NCI-H146 treated with DMSO at 0.1 percent for 48 hours (cell line): ENCODE results near the gene OR4C13.
"Not testable (repeated sequence)": the region's sequence is repeated elsewhere in the genome, so short reads cannot be mapped to it uniquely, and the experiment has no call there.

Experiments used
- DNase-seq: peaks from one replicate; lab custom pipeline; 2025; ENCODE audit not compliant: unreplicated experiment; lab: John Stamatoyannopoulos, UW

OR4C13 gene

DNA sequence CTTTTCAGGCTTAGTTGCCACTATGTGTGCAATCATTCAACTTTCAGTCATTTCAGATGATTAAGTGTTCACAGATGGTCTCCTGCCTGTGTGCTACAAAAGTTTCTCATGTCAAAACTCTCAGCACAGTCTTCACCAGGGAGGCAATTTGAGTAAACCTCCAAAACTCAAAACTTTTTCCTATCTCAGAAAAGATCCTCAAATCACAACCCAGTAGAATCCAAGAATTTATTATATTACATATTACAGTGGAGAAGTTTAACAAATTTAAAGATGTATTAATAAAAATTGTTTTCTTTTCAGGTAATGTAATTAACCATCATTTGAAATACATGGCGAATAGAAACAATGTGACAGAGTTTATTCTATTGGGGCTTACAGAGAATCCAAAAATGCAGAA lies at the start of gene OR4C13:
OR4C13 (plus strand) TSS at position 301 of the 400 bp plus-strand sequence; CDS start at position 333, 32 bp downstream.
- DNase-seq = no peak

DNA sequence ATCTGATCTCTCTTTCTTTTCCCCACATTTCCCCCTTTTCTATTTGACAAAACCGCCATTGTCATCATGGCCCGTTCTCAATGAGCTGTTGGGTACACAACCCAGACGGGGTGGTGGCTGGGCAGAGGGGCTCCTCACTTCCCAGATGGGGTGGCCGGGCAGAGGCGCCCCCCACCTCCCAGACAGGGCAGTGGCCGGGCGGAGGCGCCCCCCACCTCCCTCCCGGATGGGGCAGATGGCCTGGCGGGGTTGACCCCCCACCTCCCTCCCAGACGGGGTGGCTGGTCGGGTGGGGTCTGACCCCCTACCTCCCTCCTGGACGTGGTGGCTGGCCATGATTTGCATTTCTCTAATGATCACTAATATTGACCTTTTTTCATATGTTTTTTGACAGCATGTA lies 40.7 kb upstream of the OR4C13 start:
- not testable (repeated sequence) for DNase-seq

DNA sequence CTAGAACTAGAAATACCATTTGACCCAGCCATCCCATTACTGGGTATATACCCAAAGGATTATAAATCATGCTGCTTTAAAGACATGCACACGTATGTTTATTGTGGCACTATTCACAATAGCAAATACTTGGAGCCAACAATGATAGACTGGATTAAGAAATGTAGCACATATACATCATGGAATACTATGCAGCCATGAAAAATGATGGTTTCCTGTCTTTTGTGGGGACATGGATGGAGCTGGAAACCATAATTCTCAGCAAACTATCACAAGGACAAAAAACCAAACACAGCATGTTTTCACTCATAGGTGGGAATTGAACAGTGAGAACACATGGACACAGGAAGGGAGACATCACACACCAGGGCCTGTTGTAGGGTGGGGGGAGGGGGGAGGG lies 3.5 kb upstream of the OR4C13 start:
- DNase-seq = not testable (repeated sequence)

DNA sequence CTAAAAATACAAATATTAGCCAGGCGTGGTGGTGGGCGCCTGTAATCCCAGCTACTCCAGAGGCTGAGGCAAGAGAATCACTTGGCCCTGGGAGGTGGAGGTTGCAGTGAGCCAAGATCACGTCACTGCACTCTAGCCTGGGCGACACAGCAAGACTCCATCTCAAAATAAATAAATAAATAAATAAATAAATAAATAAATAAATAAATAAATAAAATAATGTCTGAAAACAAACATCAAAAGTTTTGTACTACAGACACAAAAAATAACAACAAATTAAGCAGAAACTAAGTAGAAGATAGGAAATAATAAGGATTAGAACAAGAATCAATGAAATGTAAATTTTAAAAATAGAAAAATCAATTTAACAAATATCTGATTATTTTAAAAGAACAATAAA lies 21.2 kb downstream of the OR4C13 start:
- DNase-seq = not testable (repeated sequence)

DNA sequence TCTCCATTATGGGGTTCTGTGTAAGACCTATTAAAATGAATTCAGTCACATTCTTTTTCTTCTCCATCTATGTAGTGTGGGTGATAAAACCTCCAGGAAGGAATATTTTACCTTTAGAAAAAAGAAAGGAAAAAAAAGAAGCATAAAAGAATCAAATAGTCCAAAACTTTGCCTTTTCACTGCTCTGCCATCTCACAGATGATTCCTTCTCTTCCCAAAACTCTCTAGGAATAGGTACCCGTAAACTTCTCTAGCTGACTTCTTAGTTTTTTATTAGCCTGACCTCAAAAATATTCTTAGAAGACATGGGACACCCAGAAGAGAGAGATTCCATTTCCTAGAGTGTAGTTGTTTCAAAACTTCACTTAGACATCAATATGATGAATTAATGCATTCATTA lies 30.2 kb downstream of the OR4C13 start, which contains the start of gene OR4C12:
OR4C12 (minus strand) TSS at position 101 of the 400 bp plus-strand sequence; CDS start at position 67, 34 bp downstream.
- not testable (repeated sequence) for DNase-seq

DNA sequence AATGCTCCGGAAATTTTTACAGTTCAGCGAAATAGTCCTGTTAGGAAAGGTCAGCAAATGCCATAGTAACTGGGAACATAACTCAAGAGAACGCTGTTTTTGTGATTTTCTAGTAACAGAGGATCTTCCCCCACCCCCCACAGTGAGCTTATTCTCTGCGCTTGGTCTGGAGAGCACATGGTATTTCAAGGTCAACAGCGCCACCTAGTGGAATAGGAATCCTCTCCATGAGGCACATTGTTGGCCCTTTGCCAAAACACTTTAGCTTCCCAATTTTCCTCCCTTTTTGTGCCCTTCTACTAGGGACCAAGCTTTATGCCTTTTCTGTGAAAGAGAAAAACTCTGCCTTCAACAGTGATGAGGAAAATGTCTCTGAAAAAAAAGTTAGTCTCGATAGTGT lies 43.4 kb downstream of the OR4C13 start:
- peak; percentile 7 for DNase-seq
